SK-N-SH treated with all-trans-retinoic acid at 6 μM for 48 hours (cell line): ENCODE measurements around the gene MPPED1.

Experiments used
- ATAC-seq: fragments of 200-7000 bp; cut with Tn5 transposase; 3 replicates; pipeline ENCODE4 v1.9.1; 2020; ENCODE audit warnings: mild to moderate bottlenecking, moderate library complexity
- ARNTL ChIP-seq: fragments of 450-650 bp; formaldehyde crosslinking; IDR thresholded peaks from 2 replicates; pipeline ENCODE4 v1.5.0; 2020; ENCODE audit warnings: low read depth, mild to moderate bottlenecking, moderate library complexity, borderline replicate concordance
- BACH2 ChIP-seq: fragments of 250-450 bp; sonication (Bioruptor Pico); IDR thresholded peaks from 2 replicates; pipeline ENCODE4 v1.9.0; 2021; ENCODE audit warnings: mild to moderate bottlenecking, borderline replicate concordance
- CREB5 ChIP-seq: fragments of 250-450 bp; sonication (Bioruptor Pico); IDR thresholded peaks from 2 replicates; pipeline ENCODE4 v1.5.1; 2020; ENCODE audit warnings: low read depth, mild to moderate bottlenecking, moderate library complexity
- CSDC2 ChIP-seq: fragments of 250-450 bp; sonication (Bioruptor Pico); IDR thresholded peaks from 2 replicates; pipeline ENCODE4 v1.5.0; 2020; ENCODE audit warnings: mild to moderate bottlenecking, moderate library complexity
- CSRNP3 ChIP-seq: fragments of 250-450 bp; sonication (Bioruptor Pico); IDR thresholded peaks from 2 replicates; pipeline ENCODE4 v1.5.1; 2021; ENCODE audit warnings: mild to moderate bottlenecking, moderate library complexity
- ESRRG ChIP-seq: fragments of 250-450 bp; sonication (Bioruptor Pico); IDR thresholded peaks from 2 replicates; pipeline ENCODE4 v1.6.1; 2021; ENCODE audit warnings: mild to moderate bottlenecking
- GLIS3 ChIP-seq: fragments of 250-450 bp; sonication (Bioruptor Pico); IDR thresholded peaks from 2 replicates; pipeline ENCODE4 v1.5.0; 2020; ENCODE audit warnings: mild to moderate bottlenecking, moderate library complexity
- ISL1 ChIP-seq: fragments of 250-450 bp; sonication (Bioruptor Pico); IDR thresholded peaks from 2 replicates; pipeline ENCODE4 v2.1.2; 2022; ENCODE audit warnings: mild to moderate bottlenecking, moderate library complexity
- OSR1 ChIP-seq: fragments of 250-450 bp; sonication (Bioruptor Pico); IDR thresholded peaks from 2 replicates; pipeline ENCODE4 v1.8.0; 2022; ENCODE audit warnings: moderate library complexity, mild to moderate bottlenecking, inconsistent platforms
- POU6F1 ChIP-seq: fragments of 250-450 bp; sonication (Bioruptor Pico); IDR thresholded peaks from 2 replicates; pipeline ENCODE4 v1.8.0; 2021; ENCODE audit warnings: low read depth, mild to moderate bottlenecking, moderate library complexity, borderline replicate concordance
- PPARA ChIP-seq: fragments of 250-450 bp; sonication (Bioruptor Pico); IDR thresholded peaks from 2 replicates; pipeline ENCODE4 v1.5.0; 2020; ENCODE audit warnings: mild to moderate bottlenecking, borderline replicate concordance
- RARB ChIP-seq: fragments of 250-450 bp; sonication (Bioruptor Pico); IDR thresholded peaks from 2 replicates; pipeline ENCODE4 v1.8.0; 2021; ENCODE audit warnings: mild to moderate bottlenecking, moderate library complexity
- SNAI2 ChIP-seq: fragments of 250-450 bp; sonication (Bioruptor Pico); IDR thresholded peaks from 2 replicates; pipeline ENCODE4 v1.5.0; 2020; ENCODE audit warnings: mild to moderate bottlenecking, moderate library complexity
- TCF4 ChIP-seq: fragments of 250-450 bp; sonication (Bioruptor Pico); IDR thresholded peaks from 2 replicates; pipeline ENCODE4 v1.8.0; 2021; ENCODE audit warnings: mild to moderate bottlenecking, moderate library complexity, borderline replicate concordance
- TOX ChIP-seq: fragments of 250-450 bp; sonication (Bioruptor Pico); IDR thresholded peaks from 2 replicates; pipeline ENCODE4 v1.8.0; 2021; ENCODE audit warnings: mild to moderate bottlenecking, moderate library complexity, borderline replicate concordance
- TSHZ2 ChIP-seq: fragments of 250-450 bp; sonication (Bioruptor Pico); IDR thresholded peaks from 2 replicates; pipeline ENCODE4 v1.5.0; 2020; ENCODE audit warnings: mild to moderate bottlenecking, moderate library complexity
- ZC3H10 ChIP-seq: fragments of 250-450 bp; sonication (Bioruptor Pico); IDR thresholded peaks from 2 replicates; pipeline ENCODE4 v1.5.1; 2021; ENCODE audit warnings: mild to moderate bottlenecking, moderate library complexity
- ZFP3 ChIP-seq: fragments of 250-450 bp; sonication (Bioruptor Pico); IDR thresholded peaks from 2 replicates; pipeline ENCODE4 v1.5.0; 2020; ENCODE audit warnings: mild to moderate bottlenecking, moderate library complexity
- ZFP30 ChIP-seq: fragments of 450-650 bp; formaldehyde crosslinking; IDR thresholded peaks from 2 replicates; pipeline ENCODE4 v1.5.0; 2022; ENCODE audit warnings: mild to moderate bottlenecking, moderate library complexity
- ZNF70 ChIP-seq: fragments of 450-650 bp; formaldehyde crosslinking; IDR thresholded peaks from 2 replicates; pipeline ENCODE4 v1.5.0; 2020; ENCODE audit warnings: mild to moderate bottlenecking, moderate library complexity
- ZNF8 ChIP-seq: fragments of 450-650 bp; formaldehyde crosslinking; IDR thresholded peaks from 2 replicates; pipeline ENCODE4 v1.5.0; 2020; ENCODE audit warnings: mild to moderate bottlenecking, moderate library complexity
- TF ChIP-seq, protein P1 (sequence below): fragments of 250-450 bp; sonication (Bioruptor Pico); IDR thresholded peaks from 2 replicates; pipeline ENCODE4 v1.8.0; 2020; ENCODE audit warnings: mild to moderate bottlenecking, moderate library complexity, borderline replicate concordance

The MPPED1 gene

DNA sequence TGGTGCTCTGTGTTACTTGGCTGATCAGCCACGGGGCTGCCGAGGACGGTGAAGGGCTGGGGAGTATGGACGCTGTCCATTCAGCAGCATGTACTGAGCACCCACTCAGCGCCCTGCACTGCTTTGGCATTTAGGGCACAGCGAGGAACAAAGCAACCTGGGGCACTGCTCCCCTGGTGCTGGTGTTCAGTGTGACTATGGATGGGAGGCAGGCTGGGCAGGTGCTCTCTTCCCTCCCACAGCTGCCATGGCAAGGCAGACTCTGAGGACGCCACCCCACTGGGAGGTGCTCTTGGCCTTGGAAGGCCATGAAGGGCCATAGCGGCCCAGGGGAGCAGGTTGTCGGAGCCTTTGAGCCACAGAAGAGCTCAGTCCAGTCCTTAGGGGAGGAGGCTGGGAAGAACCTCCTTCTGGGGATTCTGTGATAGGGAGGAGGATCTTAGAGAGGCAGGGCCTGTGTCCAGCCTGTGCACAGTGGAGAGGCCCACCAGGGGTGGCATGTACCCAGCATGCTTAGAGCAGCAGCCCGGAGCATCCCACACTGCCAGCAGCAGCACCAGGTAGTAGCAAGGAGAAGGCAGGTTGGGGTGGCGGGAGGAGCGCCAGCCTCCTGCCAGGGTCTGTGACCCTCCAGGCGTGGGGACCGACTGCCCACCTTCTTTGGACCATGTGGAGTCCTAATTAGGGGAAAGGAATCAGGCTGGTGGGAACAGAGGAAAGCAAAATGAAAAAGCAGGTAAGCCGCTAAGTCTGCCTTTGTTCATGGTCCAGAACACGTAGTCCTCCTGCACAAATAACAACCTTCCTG is 141.8 kb downstream of the MPPED1 start:
- TF ChIP-seq CSDC2 (CRISPR knock-in tag), result no peak
- TF ChIP-seq ZNF70 (CRISPR knock-in tag), result no peak
- TF ChIP-seq ZNF8 (CRISPR knock-in tag), result no peak
- no peak for TF ChIP-seq CSRNP3 (CRISPR knock-in tag)
- no peak for TF ChIP-seq PPARA (CRISPR knock-in tag)
- no peak for TF ChIP-seq ESRRG (CRISPR knock-in tag)
- TF ChIP-seq, protein P1, sequence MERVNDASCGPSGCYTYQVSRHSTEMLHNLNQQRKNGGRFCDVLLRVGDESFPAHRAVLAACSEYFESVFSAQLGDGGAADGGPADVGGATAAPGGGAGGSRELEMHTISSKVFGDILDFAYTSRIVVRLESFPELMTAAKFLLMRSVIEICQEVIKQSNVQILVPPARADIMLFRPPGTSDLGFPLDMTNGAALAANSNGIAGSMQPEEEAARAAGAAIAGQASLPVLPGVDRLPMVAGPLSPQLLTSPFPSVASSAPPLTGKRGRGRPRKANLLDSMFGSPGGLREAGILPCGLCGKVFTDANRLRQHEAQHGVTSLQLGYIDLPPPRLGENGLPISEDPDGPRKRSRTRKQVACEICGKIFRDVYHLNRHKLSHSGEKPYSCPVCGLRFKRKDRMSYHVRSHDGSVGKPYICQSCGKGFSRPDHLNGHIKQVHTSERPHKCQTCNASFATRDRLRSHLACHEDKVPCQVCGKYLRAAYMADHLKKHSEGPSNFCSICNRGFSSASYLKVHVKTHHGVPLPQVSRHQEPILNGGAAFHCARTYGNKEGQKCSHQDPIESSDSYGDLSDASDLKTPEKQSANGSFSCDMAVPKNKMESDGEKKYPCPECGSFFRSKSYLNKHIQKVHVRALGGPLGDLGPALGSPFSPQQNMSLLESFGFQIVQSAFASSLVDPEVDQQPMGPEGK (CRISPR knock-in tag), result no peak
- TF ChIP-seq ZFP3 (CRISPR knock-in tag), result no peak
- ATAC-seq, result no peak

DNA sequence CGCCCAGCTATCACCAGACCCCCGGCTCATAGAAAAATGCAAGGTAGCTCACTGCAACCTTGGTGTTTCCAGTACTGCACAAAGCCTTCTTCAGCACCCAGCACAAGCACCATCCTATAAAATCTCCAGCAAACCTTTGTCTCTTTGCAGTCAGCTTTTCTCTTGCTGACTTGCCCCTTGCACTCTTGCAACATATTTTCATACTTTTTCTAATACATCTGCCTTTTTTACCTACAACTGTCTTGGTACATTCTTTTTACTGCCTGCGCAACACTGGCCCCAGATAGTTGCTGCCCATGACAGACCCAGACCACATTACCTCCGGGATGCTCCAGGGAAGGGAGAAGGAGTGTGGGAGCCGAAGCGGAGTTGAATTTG is 142.4 kb downstream of the MPPED1 start:
- no peak for ATAC-seq
- TF ChIP-seq TCF4 (CRISPR knock-in tag), result no peak
- no peak for TF ChIP-seq OSR1 (CRISPR knock-in tag)
- no peak for TF ChIP-seq CREB5
- TF ChIP-seq POU6F1 (CRISPR knock-in tag), result no peak
- no peak for TF ChIP-seq TOX (CRISPR knock-in tag)
- no peak for TF ChIP-seq ESRRG (CRISPR knock-in tag)
- no peak for TF ChIP-seq ZNF8 (CRISPR knock-in tag)
- TF ChIP-seq, protein P1 (CRISPR knock-in tag), result no peak
- no peak for TF ChIP-seq ARNTL (CRISPR knock-in tag)
- TF ChIP-seq ZFP30, result no peak
- no peak for TF ChIP-seq ZNF70 (CRISPR knock-in tag)
- no peak for TF ChIP-seq BACH2 (CRISPR knock-in tag)
- TF ChIP-seq PPARA (CRISPR knock-in tag), result no peak
- TF ChIP-seq RARB (CRISPR knock-in tag), result no peak
- no peak for TF ChIP-seq ISL1 (CRISPR knock-in tag)

GRCh38 chr22:43554694-43555365 is 143.0 kb downstream of the MPPED1 start:
- ATAC-seq, result no peak
- TF ChIP-seq RARB (CRISPR knock-in tag) (no peak), ZC3H10 (no peak), POU6F1 (CRISPR knock-in tag) (no peak), ZFP30 (no peak), ESRRG (CRISPR knock-in tag) (no peak), CSDC2 (CRISPR knock-in tag) (no peak), PPARA (CRISPR knock-in tag) (no peak), SNAI2 (CRISPR knock-in tag) (no peak), ISL1 (CRISPR knock-in tag) (no peak), TSHZ2 (CRISPR knock-in tag) (no peak), TCF4 (CRISPR knock-in tag) (no peak), GLIS3 (no peak)
